Amygdala (tissue), 56 donors: ENCODE measurements around the gene SORBS2.
"Not testable (repeated sequence)": the region's sequence is repeated elsewhere in the genome, so short reads cannot be mapped to it uniquely, and the experiment has no call there.

Experiments used
- DNase-seq, 56 donors: peaks; one replicate each; lab custom pipeline; 2025; lab: John Stamatoyannopoulos, UW

SORBS2 gene, protein sequence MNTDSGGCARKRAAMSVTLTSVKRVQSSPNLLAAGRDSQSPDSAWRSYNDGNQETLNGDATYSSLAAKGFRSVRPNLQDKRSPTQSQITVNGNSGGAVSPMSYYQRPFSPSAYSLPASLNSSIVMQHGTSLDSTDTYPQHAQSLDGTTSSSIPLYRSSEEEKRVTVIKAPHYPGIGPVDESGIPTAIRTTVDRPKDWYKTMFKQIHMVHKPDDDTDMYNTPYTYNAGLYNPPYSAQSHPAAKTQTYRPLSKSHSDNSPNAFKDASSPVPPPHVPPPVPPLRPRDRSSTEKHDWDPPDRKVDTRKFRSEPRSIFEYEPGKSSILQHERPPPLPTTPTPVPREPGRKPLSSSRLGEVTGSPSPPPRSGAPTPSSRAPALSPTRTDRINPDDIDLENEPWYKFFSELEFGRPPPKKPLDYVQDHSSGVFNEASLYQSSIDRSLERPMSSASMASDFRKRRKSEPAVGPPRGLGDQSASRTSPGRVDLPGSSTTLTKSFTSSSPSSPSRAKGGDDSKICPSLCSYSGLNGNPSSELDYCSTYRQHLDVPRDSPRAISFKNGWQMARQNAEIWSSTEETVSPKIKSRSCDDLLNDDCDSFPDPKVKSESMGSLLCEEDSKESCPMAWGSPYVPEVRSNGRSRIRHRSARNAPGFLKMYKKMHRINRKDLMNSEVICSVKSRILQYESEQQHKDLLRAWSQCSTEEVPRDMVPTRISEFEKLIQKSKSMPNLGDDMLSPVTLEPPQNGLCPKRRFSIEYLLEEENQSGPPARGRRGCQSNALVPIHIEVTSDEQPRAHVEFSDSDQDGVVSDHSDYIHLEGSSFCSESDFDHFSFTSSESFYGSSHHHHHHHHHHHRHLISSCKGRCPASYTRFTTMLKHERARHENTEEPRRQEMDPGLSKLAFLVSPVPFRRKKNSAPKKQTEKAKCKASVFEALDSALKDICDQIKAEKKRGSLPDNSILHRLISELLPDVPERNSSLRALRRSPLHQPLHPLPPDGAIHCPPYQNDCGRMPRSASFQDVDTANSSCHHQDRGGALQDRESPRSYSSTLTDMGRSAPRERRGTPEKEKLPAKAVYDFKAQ (N-terminal part only)

DNA sequence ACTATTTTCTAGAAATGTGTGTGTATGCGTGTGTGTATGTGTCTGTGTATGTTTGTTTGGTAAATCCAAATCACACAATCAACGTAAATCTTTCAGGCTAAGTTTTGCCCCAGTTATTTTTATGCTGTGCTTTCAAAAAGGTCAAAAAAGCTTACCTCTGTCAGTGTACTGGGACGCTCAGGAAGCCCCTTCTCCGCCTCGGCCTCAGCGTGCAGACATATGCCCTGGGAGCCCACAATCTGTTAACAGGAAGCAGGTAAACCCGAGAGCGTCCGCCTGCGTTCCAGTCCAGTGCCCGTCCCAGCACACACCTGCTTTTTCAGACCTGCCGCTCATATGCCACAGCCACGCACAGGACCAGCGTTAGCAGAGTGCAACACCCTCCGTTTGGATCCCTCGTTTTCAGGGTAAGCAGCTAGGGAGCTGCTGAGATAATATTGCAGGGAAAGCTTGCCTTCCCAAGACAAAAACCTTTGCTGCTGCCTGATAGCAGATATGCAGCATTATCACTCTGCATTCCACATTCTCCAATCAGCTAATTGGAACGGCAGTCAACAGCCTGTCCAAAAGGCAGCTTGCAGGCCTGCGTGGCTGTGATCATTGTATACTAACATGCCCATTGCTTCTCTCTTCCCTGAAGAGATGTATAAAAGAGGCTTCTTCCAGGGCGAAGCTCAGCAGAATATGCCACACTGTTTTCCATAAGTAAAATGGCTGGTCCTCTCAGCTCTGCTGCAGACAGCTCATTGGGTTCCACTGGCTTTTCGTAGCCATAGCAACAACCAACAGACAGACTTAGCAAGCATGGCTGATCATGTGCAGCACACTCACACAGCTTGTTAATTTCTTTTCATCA is at the start of gene SORBS2:
Gene SORBS2, minus strand, starts transcription at position 686 of the 856 bp plus-strand sequence. CDS start 121,623 bp downstream, outside the sequence.
- DNase-seq = peak in 33 of 56 donors; percentile 5 to 75 (median 25)

GRCh38 chr4:185859111-185859510 is 47.1 kb upstream of the SORBS2 start:
- no peak for DNase-seq

GRCh38 chr4:185857561-185857960 is 45.6 kb upstream of the SORBS2 start:
- DNase-seq = not testable (repeated sequence)

- DNase-seq = no peak
Observed at GRCh38 chr4:185853841-185854240, 41.8 kb upstream of the SORBS2 start.

DNA sequence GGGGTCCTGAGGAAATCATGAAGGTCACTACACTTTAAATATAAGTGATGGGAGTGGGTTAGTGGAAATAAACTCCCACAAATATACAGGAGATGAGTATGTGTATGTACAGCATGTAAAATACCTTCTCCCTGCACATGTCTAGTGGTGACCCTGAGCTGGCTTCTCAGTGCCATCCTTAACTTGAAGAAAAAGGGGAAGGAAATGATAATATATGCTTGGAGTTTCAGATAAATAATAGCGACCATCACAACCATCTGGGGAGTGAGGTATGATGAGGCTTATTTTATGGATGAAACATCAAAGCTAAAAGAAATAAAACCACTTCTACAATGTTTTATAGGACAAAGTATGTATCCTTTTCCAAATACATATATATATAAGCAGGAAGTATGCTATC is 41.0 kb upstream of the SORBS2 start:
- no peak for DNase-seq

- peak in 6 of 56 donors; percentile 1 to 23 (median 9) for DNase-seq
Observed at GRCh38 chr4:185849664-185850550, 37.9 kb upstream of the SORBS2 start.

DNA sequence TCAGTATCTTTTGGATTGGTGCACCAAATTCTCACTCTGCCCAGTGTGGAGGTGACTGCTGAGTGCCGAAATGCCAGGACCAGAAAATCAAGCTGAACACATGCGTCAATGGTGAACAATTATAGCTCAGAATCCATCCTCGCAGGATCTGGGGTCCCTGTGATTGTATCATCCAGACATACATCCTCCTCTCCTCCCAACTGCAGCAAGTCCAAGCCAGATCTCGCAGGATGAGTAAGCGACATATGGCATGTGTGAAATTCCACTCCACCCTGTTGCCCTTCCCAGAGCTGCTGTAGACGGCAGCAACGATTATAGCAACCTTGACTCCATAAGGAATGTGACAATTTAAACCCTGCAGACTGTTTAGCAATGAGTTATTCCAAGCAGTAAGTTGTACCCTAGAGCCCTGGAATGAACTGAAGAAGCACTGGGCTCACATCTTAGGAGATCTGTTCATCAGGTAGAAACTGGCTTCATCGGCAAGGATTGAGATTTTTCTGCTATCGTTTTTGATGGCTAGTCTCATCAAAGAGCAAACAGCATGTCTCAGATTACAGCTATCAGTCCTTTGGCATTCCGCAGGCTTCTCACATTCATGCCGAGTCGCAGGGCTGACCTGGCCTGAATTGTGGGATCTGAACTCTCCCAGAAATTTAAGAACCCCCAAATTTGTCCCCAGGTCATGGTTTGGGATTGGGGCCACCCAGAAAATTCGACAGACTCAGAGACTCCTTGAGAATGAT is 35.5 kb upstream of the SORBS2 start:
- peak in 4 of 56 donors; percentile 2 to 22 (median 7) for DNase-seq

GRCh38 chr4:185846505-185847150 is 34.6 kb upstream of the SORBS2 start:
- DNase-seq = no peak

- DNase-seq = no peak
Observed at GRCh38 chr4:185845966-185846365, 34.0 kb upstream of the SORBS2 start.

DNA sequence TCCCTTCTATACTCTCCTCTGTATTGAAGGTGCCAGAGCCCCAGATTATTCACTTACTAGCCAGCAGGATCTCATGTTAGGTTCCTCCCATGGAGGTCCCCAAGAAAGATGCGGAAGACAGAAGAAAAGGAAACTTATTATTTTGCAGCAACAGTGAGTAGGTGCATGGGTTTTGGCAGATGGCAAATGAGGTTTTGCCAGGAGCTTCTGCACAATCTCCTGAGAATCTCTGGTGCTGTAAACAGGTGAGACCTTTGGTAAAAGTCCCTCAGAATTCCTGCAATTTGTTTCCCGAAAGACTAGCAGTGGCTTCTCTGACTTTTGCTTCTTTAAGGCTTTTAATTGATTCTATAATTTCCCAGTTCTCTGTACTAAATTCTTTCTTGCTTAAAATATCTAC is 29.5 kb upstream of the SORBS2 start:
- DNase-seq = no peak

DNA sequence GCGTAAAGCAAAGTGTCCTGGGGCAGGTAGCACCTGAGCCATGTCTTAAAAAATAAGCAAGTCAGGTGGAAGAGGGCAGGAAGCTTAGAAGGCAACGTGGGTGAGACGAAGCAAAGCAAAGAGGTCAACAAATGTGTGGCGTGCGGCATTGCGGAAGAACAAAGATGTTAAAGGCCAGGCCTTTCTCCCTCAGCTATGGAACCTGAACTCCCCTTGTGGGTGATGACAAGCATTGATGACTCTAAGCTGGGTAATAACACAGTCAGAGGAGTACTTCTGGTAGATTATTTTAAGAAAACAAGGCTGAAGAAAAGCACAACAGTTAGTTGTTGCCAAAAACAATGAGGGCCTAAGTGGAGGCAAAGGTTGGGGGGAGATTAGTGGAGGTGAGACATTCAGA is 29.0 kb upstream of the SORBS2 start:
- DNase-seq = no peak

- no peak for DNase-seq
Observed at GRCh38 chr4:185840201-185840600, 28.2 kb upstream of the SORBS2 start.

DNA sequence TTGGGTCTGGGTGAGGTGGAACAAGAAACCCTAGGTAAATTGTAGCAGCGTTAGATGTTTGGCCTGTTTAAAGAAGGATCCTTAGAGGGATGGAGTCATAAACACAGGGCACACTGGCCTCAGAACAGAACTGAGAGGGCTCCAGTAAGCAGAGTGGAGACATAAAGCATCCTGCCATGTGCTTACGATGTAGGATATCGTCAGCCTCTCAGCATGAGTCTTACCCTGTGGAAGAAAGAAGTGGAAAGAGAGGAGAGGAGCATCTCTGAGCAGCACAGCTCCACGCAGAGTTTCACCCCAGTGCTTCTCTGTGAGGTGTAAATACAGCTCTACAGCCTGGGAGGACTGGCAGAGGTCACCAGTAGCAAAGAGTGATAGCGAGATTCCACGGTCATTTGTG is 27.8 kb upstream of the SORBS2 start:
- no peak for DNase-seq

GRCh38 chr4:185839194-185839712 is 27.3 kb upstream of the SORBS2 start:
- no peak for DNase-seq

DNA sequence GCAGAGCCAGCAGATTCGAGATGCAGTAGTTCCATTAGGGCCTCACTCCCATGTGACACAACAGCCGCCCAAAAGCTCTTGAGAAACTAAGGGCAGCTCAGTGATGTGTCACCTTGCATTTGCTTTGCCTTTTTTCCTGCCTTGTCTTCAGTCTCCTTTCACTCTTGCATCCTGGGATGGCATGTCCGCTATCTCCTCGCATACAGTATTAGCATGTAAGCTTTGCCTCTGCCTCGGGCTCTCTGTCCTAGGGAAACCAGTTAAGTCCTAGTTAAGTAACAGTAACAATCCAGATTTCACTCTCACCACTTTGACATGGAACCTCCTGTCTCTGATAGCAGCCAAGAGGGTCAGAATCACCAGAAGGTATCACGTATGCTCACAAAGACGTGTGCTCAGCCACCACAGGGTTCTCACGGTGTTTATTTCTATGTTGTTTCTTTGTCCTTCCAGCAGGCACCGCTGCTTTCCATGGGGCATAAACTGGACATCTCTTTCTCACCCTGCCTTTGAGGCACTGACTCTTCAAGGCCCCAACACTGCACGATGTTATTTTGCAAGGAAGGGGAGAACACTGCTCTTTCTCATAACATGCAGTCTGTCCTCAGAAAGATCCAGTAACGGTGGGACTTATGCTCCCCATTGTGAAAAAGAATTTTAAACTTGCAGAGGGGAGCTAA is 26.7 kb upstream of the SORBS2 start:
- no peak for DNase-seq

- DNase-seq = no peak
Observed at GRCh38 chr4:185838104-185838452, 26.1 kb upstream of the SORBS2 start.
